Kidney (tissue), 14 donors: ENCODE data around the gene FAM110A. TPM values are rescaled to one million over a fixed set of nuclear protein-coding genes. Genes with fewer than 3 reads are reported as not detected.

ENCODE experiments used
- DNase-seq, 5 donors: peaks; one replicate each; pipeline ENCODE4 v3.0.0-alpha.2; 2013 to 2020
- FAIRE-seq: peaks from 2 replicates; lab custom pipeline; 2012; peaks lifted over from hg19 to GRCh38; lab: Jason Lieb, UNC
- H3K27ac ChIP-seq, 2 donors: one replicate each; pipeline ENCODE4 v1.7.0; 2013; ENCODE audit warnings: low read depth in 2 of 2, low read length in 2 of 2, inconsistent platforms in 1 of 2
- H3K27me3 ChIP-seq: one replicate; pipeline ENCODE4 v1.7.1; 2013; ENCODE audit warnings: low read length, inconsistent platforms; ENCODE audit not compliant: control insufficient read depth, insufficient read depth
- H3K36me3 ChIP-seq, 3 donors: one replicate each; pipeline versions ENCODE4 v1.7.0 to v1.7.1; 2013; ENCODE audit warnings: low read length in 3 of 3, control low read depth in 1 of 3, inconsistent platforms in 1 of 3; ENCODE audit not compliant: insufficient read depth in 3 of 3, control insufficient read depth in 2 of 3
- H3K4me1 ChIP-seq, 3 donors: one replicate each; pipeline versions ENCODE4 v1.7.0 to v1.7.1; 2013; ENCODE audit warnings: low read length in 3 of 3, inconsistent platforms in 1 of 3, low read depth in 1 of 3; ENCODE audit not compliant: control insufficient read depth in 2 of 3, insufficient read depth in 2 of 3
- H3K4me3 ChIP-seq, 3 donors: one replicate each; pipeline versions ENCODE4 v1.7.0 to v1.8.1; 2013; ENCODE audit warnings: low read length in 3 of 3, control low read depth in 1 of 3, inconsistent platforms in 1 of 3
- H3K9ac ChIP-seq, 3 donors: one replicate each; pipeline versions ENCODE4 v1.7.0 to v1.7.1; 2013; ENCODE audit warnings: low read length in 3 of 3, control low read depth in 1 of 3, inconsistent platforms in 1 of 3
- H3K9me3 ChIP-seq, 3 donors: one replicate each; pipeline versions ENCODE4 v1.7.0 to v1.7.1; 2013; ENCODE audit warnings: low read length in 3 of 3, control low read depth in 1 of 3, inconsistent platforms in 1 of 3; ENCODE audit not compliant: control insufficient read depth in 2 of 3, insufficient read depth in 1 of 3
- CTCF ChIP-seq: IDR thresholded peaks from 3 replicates; pipeline ENCODE4 v1.5.1; 2012; ENCODE audit warnings: mild to moderate bottlenecking, moderate library complexity, borderline replicate concordance; ENCODE audit not compliant: insufficient read depth; ENCODE audit errors: extremely low read depth
- intact Hi-C: fragments of 100-400 bp; cut with DNase I; formaldehyde crosslinking; loops from one replicate; pipeline ENCODE4 v1.11.1; 2022
- polyA plus RNA-seq: library from polyadenylated mRNA; stranded (reverse); fragments of 350-450 nt; fragmentation: Illumina TruSeq; extraction: RNeasy Lipid Tissue Mini Kit (QIAGEN cat#74804); gene quantifications from one replicate; pipeline ENCODE4 v1.2.3, GENCODE V29; 2014; ENCODE audit warnings: low read depth, low replicate concordance; ENCODE audit not compliant: insufficient read depth
- total RNA-seq: library from RNA; stranded (reverse); fragmentation: NEBNext Ultra II Directional; extraction: Animal tissue kit (Norgen Biotek cat#: 25700); gene quantifications from one replicate; pipeline ENCODE4 v1.2.1, GENCODE V29; 2021
- donor health status: control.
- donor health status: control.
- donor health status: control.
- donor health status: control.
- donor health status: control.
- donor health status: DM: yes; HTN: yes; CAD: no.
- donor health status: Normal renal cell carcinoma (clear cell type).

Gene FAM110A
- total and polyA plus RNA-seq, 2 donors from 2014 or later, result 10.2 to 12.6 TPM

GRCh38 chr20:889106-889505 lies 55.6 kb downstream of the FAM110A start:
- no peaks in the 10 kb centered on the region for H3K36me3 ChIP-seq
- no peak overlapping the region for H3K27ac ChIP-seq
- intact Hi-C loops, result no loop called here
- no peak for TF ChIP-seq CTCF
- H3K9me3 ChIP-seq, result no peaks in the 10 kb centered on the region
- no peak for DNase-seq
- no peak for FAIRE-seq
- H3K9ac ChIP-seq, result no peak overlapping the region
- no peaks in the 10 kb centered on the region for H3K27me3 ChIP-seq
- H3K4me3 ChIP-seq, result no peak overlapping the region
- peaks cover 0 to 2% (median 0%) of the 10 kb centered on the region in 3 donors for H3K4me1 ChIP-seq

- FAIRE-seq (no peak), DNase-seq (no peak)
- H3K4me1 ChIP-seq, result no peaks in the 10 kb centered on the region
- no peak overlapping the region for H3K4me3 ChIP-seq
- no peaks in the 10 kb centered on the region for H3K36me3 ChIP-seq
- TF ChIP-seq CTCF, result no peak
- H3K9me3 ChIP-seq, result no peaks in the 10 kb centered on the region
- H3K9ac ChIP-seq, result no peak overlapping the region
- intact Hi-C loops, result no loop called here
- H3K27ac ChIP-seq, result no peak overlapping the region
- no peaks in the 10 kb centered on the region for H3K27me3 ChIP-seq
Measured at GRCh38 chr20:889932-890463, 56.5 kb downstream of the FAM110A start.

GRCh38 chr20:890666-891057 lies 57.1 kb downstream of the FAM110A start:
- Histone ChIP-seq H3K4me1 (no peaks in the 10 kb centered on the region), H3K36me3 (no peaks in the 10 kb centered on the region), H3K4me3 (no peak overlapping the region), H3K9me3 (no peaks in the 10 kb centered on the region), H3K27ac (no peak overlapping the region), H3K27me3 (no peaks in the 10 kb centered on the region), H3K9ac (no peak overlapping the region)
- TF ChIP-seq CTCF, result no peak
- FAIRE-seq (no peak), DNase-seq (no peak)
- intact Hi-C loops, result no loop called here
